Ovary (tissue), 9 donors: ENCODE data around the gene NAT14. TPM values are rescaled to one million over a fixed set of nuclear protein-coding genes. Genes with fewer than 3 reads are reported as not detected.
"Not testable (repeated sequence)": the region's sequence is repeated elsewhere in the genome, so short reads cannot be mapped to it uniquely, and the experiment has no call there.

Experiments used
- DNase-seq, 5 donors: peaks; one replicate each; pipeline ENCODE4 v3.0.0-alpha.2; 2019 to 2020
- H3K27ac ChIP-seq, 2 donors: fragments of 200-600 bp; one replicate each; pipeline versions ENCODE4 v1.5.1 to v1.8.0; 2019 to 2022
- H3K27me3 ChIP-seq: fragments of 200-600 bp; one replicate; pipeline ENCODE4 v1.8.0; 2022
- H3K36me3 ChIP-seq: fragments of 200-600 bp; sonication (generic); one replicate; pipeline ENCODE4 v1.5.1; 2019
- H3K4me1 ChIP-seq: one replicate; pipeline ENCODE4 v1.8.1; 2013; ENCODE audit warnings: mild to moderate bottlenecking, moderate library complexity; ENCODE audit not compliant: insufficient read depth
- H3K4me3 ChIP-seq: fragments of 200-600 bp; sonication (generic); one replicate; pipeline ENCODE4 v1.5.1; 2017
- H3K9me3 ChIP-seq, 2 donors: fragments of 200-600 bp in 1 of 2; sonication (generic) in 1 of 2; one replicate each; pipeline versions ENCODE4 v1.5.1 to v1.8.1; 2013 to 2019; ENCODE audit warnings: mild to moderate bottlenecking in 1 of 2, moderate library complexity in 1 of 2
- EP300 ChIP-seq: sonication (generic); formaldehyde crosslinking; IDR thresholded peaks from one replicate; pipeline ENCODE4 v1.6.1; 2017; ENCODE audit warnings: antibody characterized with exemption
- POLR2A ChIP-seq: fragments of 450-650 bp; IDR thresholded peaks from one replicate; pipeline ENCODE4 v1.6.1; 2017; ENCODE audit warnings: antibody characterized with exemption, mild to moderate bottlenecking, moderate library complexity
- WGBS, 3 donors: extraction: QIAGEN DNeasy Blood & Tissue Kit in 1 of 3; methylation state at CpG; one replicate each; pipeline versions ENCODE4 v1.1.5 to v1.1.7; 2013 to 2017; 5-methylcytosine and 5-hydroxymethylcytosine counted together
- intact Hi-C, 4 donors: fragments of 100-400 bp; cut with DNase I; formaldehyde crosslinking; loops; one replicate each; pipeline versions ENCODE4 v1.11.0 to v1.15.1; 2022 to 2023
- polyA plus RNA-seq, 2 donors: library from polyadenylated mRNA; stranded (reverse); fragments of 200-250 nt in 1 of 2; fragments of 350-450 nt in 1 of 2; fragmentation: Illumina TruSeq in 1 of 2; extraction: RNeasy Lipid Tissue Mini Kit (QIAGEN cat#74804) in 1 of 2; gene quantifications; one replicate each; pipeline ENCODE4 v1.2.3, GENCODE V29; 2013 to 2014
- total RNA-seq, 7 donors: library from RNA; depleted of rRNA in 2 of 7; stranded (reverse); fragments of >200 nt in 2 of 7; fragmentation: NEBNext Ultra II Directional in 3 of 7; extraction: Animal tissue kit (Norgen Biotek cat#: 25700) in 3 of 7; gene quantifications; one replicate each; pipeline versions ENCODE4 v1.1.0 to v1.2.4, GENCODE V29; 2016 to 2023
- TF ChIP-seq, protein P1 (sequence below), 3 donors: fragments of 450-650 bp in 2 of 3; fragments of 200-600 bp in 1 of 3; IDR thresholded peaks; one replicate each; pipeline versions ENCODE4 v1.5.1 to v1.8.0; 2016 to 2022; ENCODE audit warnings: antibody characterized with exemption in 3 of 3, mild to moderate bottlenecking in 1 of 3
- donor health status: DM: no; HTN: no; CAD: no; lungs with moderate emphysema.
- donor health status: DM: no; HTN: no; CAD: no.
- donor health status: Bipolar disorder and iron deficiency.
- donor health status: DM: yes; HTN: yes; CAD: no.
- donor health status: DM: no; HTN: no; CAD: no.
- donor health status: DM: yes; HTN: yes; CAD: no.

The NAT14 gene
- total and polyA plus RNA-seq, 9 donors, result 3.2 to 40.4 (median 23.5) TPM

DNA sequence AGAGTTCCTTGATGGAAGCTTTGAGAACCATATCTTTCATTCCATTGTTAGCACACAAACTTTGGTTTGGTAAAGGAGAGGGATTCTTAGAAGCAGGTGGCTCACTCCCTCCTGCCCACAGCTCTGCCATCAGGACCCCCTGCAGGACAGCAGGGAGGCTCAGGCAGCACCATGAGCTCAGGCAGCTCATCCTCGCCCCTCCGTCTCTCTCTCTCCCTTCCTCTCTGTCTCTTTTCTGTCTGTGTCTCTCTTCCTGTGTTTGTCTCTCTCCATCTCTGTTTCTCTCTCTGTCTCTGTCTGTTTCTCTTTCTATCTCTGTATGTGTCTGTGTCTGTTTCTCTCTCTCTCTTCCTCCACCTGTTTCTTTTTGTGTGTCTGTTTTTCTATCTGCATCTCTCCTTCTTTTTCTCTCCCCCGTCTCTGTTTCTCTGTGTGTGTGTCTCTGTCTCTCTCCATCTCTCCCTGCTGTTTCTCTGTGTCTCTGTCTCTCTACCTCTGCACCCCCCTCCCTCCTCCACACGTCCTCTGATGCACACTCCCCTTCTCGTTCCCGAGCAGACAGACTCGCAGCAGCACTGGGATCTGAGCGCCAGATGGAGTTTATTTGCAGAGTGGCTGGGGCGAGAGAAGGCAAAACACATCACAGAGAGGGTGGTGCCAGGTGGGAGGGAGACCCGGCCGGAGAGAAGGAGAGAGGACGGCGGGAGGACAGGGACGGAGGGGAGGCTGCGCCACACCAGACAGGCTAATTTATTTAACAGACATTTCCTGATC, 43.2 kb downstream of the NAT14 start:
- intact Hi-C loops, result loop anchor here in 1 of 4 donors (5.0 kb wide), 1 partner anchor 39 kb away; no protein-coding TSS in a partner anchor
- Histone ChIP-seq H3K27me3 (no peaks in the 10 kb centered on the region), H3K4me1 (peaks cover 2% of the 10 kb centered on the region), H3K27ac (no peak overlapping the region), H3K9me3 (no peaks in the 10 kb centered on the region), H3K4me3 (no peak overlapping the region), H3K36me3 (no peaks in the 10 kb centered on the region)
- WGBS, 3 donors, result 6 to 10% (median 9%) methylated on average over 15 of the region's 15 CpGs
- TF ChIP-seq, protein P1, sequence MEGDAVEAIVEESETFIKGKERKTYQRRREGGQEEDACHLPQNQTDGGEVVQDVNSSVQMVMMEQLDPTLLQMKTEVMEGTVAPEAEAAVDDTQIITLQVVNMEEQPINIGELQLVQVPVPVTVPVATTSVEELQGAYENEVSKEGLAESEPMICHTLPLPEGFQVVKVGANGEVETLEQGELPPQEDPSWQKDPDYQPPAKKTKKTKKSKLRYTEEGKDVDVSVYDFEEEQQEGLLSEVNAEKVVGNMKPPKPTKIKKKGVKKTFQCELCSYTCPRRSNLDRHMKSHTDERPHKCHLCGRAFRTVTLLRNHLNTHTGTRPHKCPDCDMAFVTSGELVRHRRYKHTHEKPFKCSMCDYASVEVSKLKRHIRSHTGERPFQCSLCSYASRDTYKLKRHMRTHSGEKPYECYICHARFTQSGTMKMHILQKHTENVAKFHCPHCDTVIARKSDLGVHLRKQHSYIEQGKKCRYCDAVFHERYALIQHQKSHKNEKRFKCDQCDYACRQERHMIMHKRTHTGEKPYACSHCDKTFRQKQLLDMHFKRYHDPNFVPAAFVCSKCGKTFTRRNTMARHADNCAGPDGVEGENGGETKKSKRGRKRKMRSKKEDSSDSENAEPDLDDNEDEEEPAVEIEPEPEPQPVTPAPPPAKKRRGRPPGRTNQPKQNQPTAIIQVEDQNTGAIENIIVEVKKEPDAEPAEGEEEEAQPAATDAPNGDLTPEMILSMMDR (IDR thresholded peaks at IDR 0.05), result no peak
- TF ChIP-seq EP300, result no peak
- no peak for TF ChIP-seq POLR2A
- DNase-seq, result no peak

GRCh38 chr19:55529636-55530234, 44.7 kb downstream of the NAT14 start:
- 84 to 91% (median 85%) methylated on average over 55 to 56 of the region's 56 CpGs for WGBS, 3 donors

DNA sequence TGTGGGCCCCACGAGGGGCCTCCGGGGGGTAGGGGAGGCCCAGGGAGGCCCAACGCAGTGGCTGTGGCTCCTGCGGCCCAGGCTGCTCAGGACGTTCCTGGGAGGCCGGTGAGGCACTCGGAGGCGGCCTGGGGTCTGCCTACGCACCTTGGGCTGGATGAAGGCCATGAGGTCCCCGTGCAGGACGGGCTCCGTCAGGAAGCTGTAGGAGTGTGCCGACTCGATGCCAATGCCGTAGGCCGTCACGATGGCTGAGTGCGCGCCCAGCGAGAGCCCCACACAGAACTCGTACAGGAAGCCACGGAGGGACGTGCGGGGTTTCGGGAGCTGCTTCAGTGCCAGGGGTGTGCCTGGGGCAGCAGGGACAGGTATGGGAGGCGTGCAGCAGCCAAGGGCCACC, 46.0 kb downstream of the NAT14 start:
- intact Hi-C loops, result no loop called here
- Histone ChIP-seq H3K27me3 (no peaks in the 10 kb centered on the region), H3K4me1 (peaks cover 2% of the 10 kb centered on the region), H3K36me3 (no peaks in the 10 kb centered on the region), H3K27ac (no peak overlapping the region), H3K4me3 (no peak overlapping the region), H3K9me3 (no peaks in the 10 kb centered on the region)
- DNase-seq, result no peak
- TF ChIP-seq, protein P1 (IDR thresholded peaks at IDR 0.05), result no peak
- TF ChIP-seq EP300 (no peak), POLR2A (no peak)
- WGBS, 3 donors, result 81 to 89% (median 83%) methylated on average over 17 to 26 of the region's 26 CpGs

More at GRCh38 chr19:55529636-55530234, 44.7 kb downstream of the NAT14 start:
- Histone ChIP-seq H3K27ac (no peak overlapping the region), H3K4me3 (no peak overlapping the region), H3K27me3 (no peaks in the 10 kb centered on the region), H3K9me3 (no peaks in the 10 kb centered on the region), H3K36me3 (no peaks in the 10 kb centered on the region), H3K4me1 (peaks cover 2% of the 10 kb centered on the region)
- intact Hi-C loops, result loop anchor here in 1 of 4 donors (5.0 kb wide), 1 partner anchor 38 kb away; no protein-coding TSS in a partner anchor
- no peak for DNase-seq
- TF ChIP-seq, protein P1 (IDR thresholded peaks at IDR 0.05), result no peak
- TF ChIP-seq EP300, result no peak
- no peak for TF ChIP-seq POLR2A

DNA sequence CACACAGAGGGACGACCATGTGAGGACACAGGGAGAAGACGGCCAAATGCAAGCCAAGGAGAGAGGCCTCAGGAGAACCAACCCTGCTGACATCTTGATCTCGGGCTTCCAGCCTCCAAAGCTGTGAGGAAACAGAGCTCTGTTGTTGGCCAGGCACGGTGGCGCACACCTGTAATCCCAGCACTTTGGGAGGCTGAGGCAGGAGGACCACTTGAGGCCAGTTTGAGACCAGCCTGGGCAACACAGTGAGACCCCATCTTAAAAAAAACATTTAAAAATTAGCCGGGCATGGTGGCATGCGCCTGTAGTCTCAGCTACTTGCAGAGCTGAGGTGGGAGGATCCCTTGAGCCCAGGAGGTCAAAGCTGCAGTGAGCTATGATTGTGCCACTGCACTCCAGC, 49.3 kb downstream of the NAT14 start:
- H3K4me1 ChIP-seq, intact Hi-C loops, H3K9me3 ChIP-seq, H3K27me3 ChIP-seq, H3K27ac ChIP-seq, H3K36me3 ChIP-seq, H3K4me3 ChIP-seq, DNase-seq: not testable (repeated sequence)
- WGBS, 3 donors, result 83 to 94% (median 88%) methylated on average over 7 of the region's 7 CpGs
